GM18520 (cell line): ENCODE results near the gene PDCD1LG2.

Experiments
- ATAC-seq: cut with Tn5 transposase; IDR thresholded peaks from one replicate; pipeline ENCODE4 v1.9.1; 2021; ENCODE audit not compliant: unreplicated experiment

Gene PDCD1LG2

GRCh38 chr9:5608298-5609225 is 98.2 kb downstream of the PDCD1LG2 start:
- ATAC-seq, result no peak

- no peak for ATAC-seq
Observed at GRCh38 chr9:5609226-5609596, 98.9 kb downstream of the PDCD1LG2 start.

GRCh38 chr9:5610491-5610890 is 100.2 kb downstream of the PDCD1LG2 start:
- ATAC-seq, result no peak

GRCh38 chr9:5611321-5612184 is 101.2 kb downstream of the PDCD1LG2 start:
- no peak for ATAC-seq

GRCh38 chr9:5612185-5612530 is 101.8 kb downstream of the PDCD1LG2 start:
- ATAC-seq, result no peak

GRCh38 chr9:5614192-5614591 is 103.9 kb downstream of the PDCD1LG2 start:
- no peak for ATAC-seq

- no peak for ATAC-seq
Observed at GRCh38 chr9:5614985-5615384, 104.7 kb downstream of the PDCD1LG2 start.

GRCh38 chr9:5617749-5618148 is 107.4 kb downstream of the PDCD1LG2 start:
- ATAC-seq, result peak; percentile 96

- no peak for ATAC-seq
Observed at GRCh38 chr9:5620494-5620893, 110.2 kb downstream of the PDCD1LG2 start.
